Spinal cord (tissue), 10 donors: ENCODE data around the gene INTS14. TPM values are rescaled to one million over a fixed set of nuclear protein-coding genes. Genes with fewer than 3 reads are reported as not detected.

ENCODE experiments used
- DNase-seq, 6 donors: peaks; one replicate each; pipeline versions ENCODE4 v3.0.0 to v3.0.0-alpha.2; 2013 to 2015; ENCODE audit warnings: low spot score in 6 of 6, low read depth in 4 of 6
- H3K27ac ChIP-seq: one replicate; pipeline ENCODE4 v1.5.1; 2013; ENCODE audit warnings: low read depth, low read length, control low read depth
- H3K27me3 ChIP-seq: one replicate; pipeline ENCODE4 v1.6.1; 2013; ENCODE audit warnings: low read length; ENCODE audit not compliant: control insufficient read depth, insufficient read depth
- H3K36me3 ChIP-seq: one replicate; pipeline ENCODE4 v1.6.1; 2013; ENCODE audit warnings: low read length; ENCODE audit not compliant: control insufficient read depth, insufficient read depth
- H3K4me1 ChIP-seq: one replicate; pipeline ENCODE4 v1.6.1; 2013; ENCODE audit warnings: low read length; ENCODE audit not compliant: control insufficient read depth, insufficient read depth
- H3K4me3 ChIP-seq: one replicate; pipeline ENCODE4 v1.5.1; 2013; ENCODE audit warnings: low read depth, low read length, control low read depth
- H3K9me3 ChIP-seq: one replicate; pipeline ENCODE4 v1.6.1; 2013; ENCODE audit warnings: low read length; ENCODE audit not compliant: control insufficient read depth, insufficient read depth
- WGBS: methylation state at CpG from one replicate; pipeline ENCODE4 v1.1.5; 2013; ENCODE audit warnings: missing lambda C conversion rate; ENCODE audit not compliant: insufficient coverage; 5-methylcytosine and 5-hydroxymethylcytosine counted together
- polyA plus RNA-seq, 2 donors: library from polyadenylated mRNA; unstranded; fragments of 120-200 nt; gene quantifications; one replicate each; pipeline ENCODE4 v1.2.1, GENCODE V29; 2013; ENCODE audit not compliant: insufficient read length in 2 of 2
- small RNA-seq: library from RNA; depleted of rRNA; stranded (forward); fragments of <200 nt; gene quantifications from one replicate; pipeline ENCODE3, GENCODE V24; 2014; ENCODE audit warnings: low replicate concordance
- total RNA-seq, 2 donors: library from RNA; depleted of rRNA in 1 of 2; stranded (reverse); fragments of 120-200 nt in 1 of 2; fragments of >200 nt in 1 of 2; gene quantifications; one replicate each; pipeline versions ENCODE4 v1.2.3 to v1.2.4, GENCODE V29; 2013 to 2014
- donor health status: healthy.

Gene INTS14
- total and polyA plus RNA-seq, 4 donors = 24.4 to 30.0 (median 26.8) TPM

GRCh38 chr15:65529762-65530317 is 81.1 kb downstream of the INTS14 start:
- Histone ChIP-seq H3K27me3 (no peaks in the 10 kb centered on the region), H3K4me3 (peak overlapping the region; percentile 93), H3K4me1 (peaks cover 23% of the 10 kb centered on the region), H3K27ac (peak overlapping the region; percentile 3), H3K36me3 (no peaks in the 10 kb centered on the region), H3K9me3 (no peaks in the 10 kb centered on the region)
- peak in 2 of 6 donors; percentile 12 to 38 for DNase-seq
- WGBS = 27% methylated on average over 7 of the region's 13 CpGs

Small RNA genes lying within 50 kb of the gene (small RNA-seq; reads per million reads assigned to genes)
- not detected for gene RNU6-19P

Other genes starting within 250 kb of the INTS14 start
- gene IGDCC3, start 233.1 kb downstream of the INTS14 start, total RNA-seq = 1 to 10 TPM; 3.6 to 4.7 TPM
- gene IGDCC3, start 233.1 kb downstream of the INTS14 start, polyA plus RNA-seq = 10 to 100 TPM; 17.0 to 20.7 TPM
- gene IGDCC4, start 188.2 kb downstream of the INTS14 start, total RNA-seq = 10 to 100 TPM; 13.1 to 15.1 TPM
- 10 to 100 TPM; 26.8 to 30.3 TPM for gene IGDCC4, start 188.2 kb downstream of the INTS14 start, polyA plus RNA-seq
- 100 to 1,000 TPM in 1 of 2 donors, 10 to 100 TPM in 1; 38.0 to 106 TPM for gene DPP8, start 93.4 kb downstream of the INTS14 start, total RNA-seq
- gene DPP8, start 93.4 kb downstream of the INTS14 start, polyA plus RNA-seq = 10 to 100 TPM; 30.3 to 38.2 TPM
- gene HACD3, start 80.7 kb downstream of the INTS14 start, total RNA-seq = 100 to 1,000 TPM; 167 to 239 TPM
- 100 to 1,000 TPM; 147 to 169 TPM for gene HACD3, start 80.7 kb downstream of the INTS14 start, polyA plus RNA-seq
- gene SLC24A1, start 10.8 kb upstream of the INTS14 start, total RNA-seq = 10 to 100 TPM in 1 of 2 donors, 1 to 10 TPM in 1; 4.2 to 12.1 TPM
- gene SLC24A1, start 10.8 kb upstream of the INTS14 start, polyA plus RNA-seq = 1 to 10 TPM; 5.7 to 6.4 TPM
- 10 to 100 TPM; 49.4 to 69.6 TPM for gene DENND4A, start 181.2 kb upstream of the INTS14 start, total RNA-seq
- gene DENND4A, start 181.2 kb upstream of the INTS14 start, polyA plus RNA-seq = 10 to 100 TPM; 25.0 to 28.0 TPM